ENCODE results near the gene HERC6.
A peak's percentile ranks its signal among the peaks of the same experiment; 100 is the strongest.
"Not testable (repeated sequence)": the region's sequence is repeated elsewhere in the genome, so short reads cannot be mapped to it uniquely, and the experiment has no call there.

GRCh38 chr4:88369180-88369812 lies 9.4 kb upstream of the HERC6 start:
- peak in 5 of 6 experiments; percentile 23 to 61 (median 59) for TF ChIP-seq CTCF (IDR thresholded peaks at IDR 0.05)
- TF ChIP-seq POLR2A (IDR thresholded peaks at IDR 0.05) = not testable (repeated sequence)

All from Peyer's patch (tissue), 4 donors.